ENCODE data around the gene MAP3K10. TPM values are rescaled to one million over a fixed set of nuclear protein-coding genes. Genes with fewer than 3 reads are reported as not detected.

The MAP3K10 gene
- total RNA-seq, 1 donor from 2014 or later, result 31.4 TPM

DNA sequence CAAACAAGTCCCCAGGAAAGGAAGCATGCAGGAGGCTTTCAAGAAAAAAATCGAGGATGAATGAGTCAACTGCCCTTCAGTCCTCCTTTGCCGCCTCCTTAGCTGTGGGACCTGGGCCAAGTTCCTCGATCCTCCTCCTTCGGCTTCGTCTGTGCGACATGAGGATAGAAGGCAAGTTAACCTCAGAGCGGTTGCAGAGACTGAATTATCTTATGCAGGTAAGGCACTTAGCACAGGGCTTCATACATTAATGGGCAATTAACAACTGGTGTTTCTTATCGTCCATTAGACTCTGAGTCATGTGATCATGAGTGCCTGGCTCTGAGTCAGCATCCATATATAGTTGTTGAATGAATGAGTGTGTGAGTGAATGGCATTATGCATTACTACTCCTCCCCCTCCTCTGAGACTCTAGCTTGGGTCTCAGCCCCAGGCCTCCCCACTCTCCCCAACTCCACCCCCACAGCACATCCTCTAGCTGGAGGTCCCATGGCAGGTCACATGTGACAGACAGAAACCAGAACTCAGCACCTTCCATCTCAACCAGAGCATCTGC, 28.6 kb downstream of the MAP3K10 start:
- H3K9me3 Mint-ChIP-seq, result peaks cover 5% of the 10 kb centered on the region
- TF ChIP-seq CTCF (IDR thresholded peaks at IDR 0.05; ENCODE audit: unreplicated experiment), result no peak
- H3K27me3 Mint-ChIP-seq (ENCODE audit: low read depth), result peaks cover 80% of the 10 kb centered on the region
- H3K27ac Mint-ChIP-seq, result no peak overlapping the region
- peaks cover 6% of the 10 kb centered on the region for H3K4me1 Mint-ChIP-seq
- no peak overlapping the region for H3K4me3 Mint-ChIP-seq
- no peak for DNase-seq (ENCODE audit: low spot score in 2 of 2, unreplicated experiment in 2 of 2)
- H3K36me3 Mint-ChIP-seq, result no peaks in the 10 kb centered on the region

- Mint-ChIP-seq H3K4me3 (no peak overlapping the region), H3K36me3 (no peaks in the 10 kb centered on the region), H3K9me3 (peaks cover 5% of the 10 kb centered on the region), H3K27ac (no peak overlapping the region), H3K27me3 (ENCODE audit: low read depth) (peaks cover 86% of the 10 kb centered on the region), H3K4me1 (peaks cover 6% of the 10 kb centered on the region)
- DNase-seq (ENCODE audit: low spot score in 2 of 2, unreplicated experiment in 2 of 2), result no peak
- no peak for TF ChIP-seq CTCF (IDR thresholded peaks at IDR 0.05; ENCODE audit: unreplicated experiment)
These were observed 29.4 kb downstream of the MAP3K10 start for GRCh38 chr19:40220674-40221073.

DNA sequence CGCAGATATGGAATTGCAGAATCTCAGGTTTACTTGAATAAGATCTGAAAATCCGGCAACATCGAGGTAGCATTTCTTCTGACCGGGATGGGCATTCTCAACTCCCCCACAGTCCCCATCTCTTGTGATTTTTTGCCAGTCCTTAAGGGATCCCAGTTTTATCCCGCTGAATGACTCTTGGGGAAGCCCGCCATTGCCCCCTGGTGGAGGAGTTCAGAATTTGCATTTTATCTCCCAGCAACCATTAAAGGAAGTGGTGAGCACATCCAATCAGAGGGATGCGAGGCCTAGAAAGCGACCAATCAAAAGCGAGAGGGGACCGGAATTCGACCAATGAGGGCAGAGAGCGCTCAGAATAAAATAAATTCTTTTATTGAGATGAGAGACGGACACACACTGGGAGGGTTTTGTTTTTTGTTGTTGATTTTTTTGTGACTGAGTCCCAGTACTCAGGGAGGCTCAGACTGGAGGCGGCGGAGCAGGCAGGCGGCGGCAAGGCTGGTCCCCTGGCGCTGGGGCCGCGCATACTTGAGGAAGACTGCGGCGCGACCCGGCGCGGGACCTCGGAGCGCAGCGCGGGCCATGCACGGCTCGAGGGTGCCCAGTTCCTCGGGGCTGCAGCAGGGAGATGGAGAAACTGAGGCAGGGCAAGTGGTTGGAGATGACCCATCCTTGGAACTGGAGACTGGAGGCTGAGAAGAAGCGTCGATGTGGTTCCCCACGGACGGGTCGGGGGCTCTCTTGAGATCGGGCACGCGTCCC, 30.8 kb downstream of the MAP3K10 start:
- H3K9me3 Mint-ChIP-seq, result peaks cover 5% of the 10 kb centered on the region
- H3K4me3 Mint-ChIP-seq, result no peak overlapping the region
- H3K36me3 Mint-ChIP-seq, result no peaks in the 10 kb centered on the region
- H3K4me1 Mint-ChIP-seq, result peaks cover 2% of the 10 kb centered on the region
- peak; percentile 92 for TF ChIP-seq CTCF (IDR thresholded peaks at IDR 0.05; ENCODE audit: unreplicated experiment)
- H3K27me3 Mint-ChIP-seq (ENCODE audit: low read depth), result peaks cover 83% of the 10 kb centered on the region
- no peak overlapping the region for H3K27ac Mint-ChIP-seq
- DNase-seq (ENCODE audit: low spot score in 2 of 2, unreplicated experiment in 2 of 2), result peak in 1 of 2 experiments; percentile 71

GRCh38 chr19:40223135-40223822, 32.1 kb downstream of the MAP3K10 start:
- peaks cover 5% of the 10 kb centered on the region for H3K9me3 Mint-ChIP-seq
- H3K27ac Mint-ChIP-seq, result no peak overlapping the region
- TF ChIP-seq CTCF (IDR thresholded peaks at IDR 0.05; ENCODE audit: unreplicated experiment), result no peak
- no peaks in the 10 kb centered on the region for H3K36me3 Mint-ChIP-seq
- H3K4me1 Mint-ChIP-seq, result peaks cover 2% of the 10 kb centered on the region
- no peak overlapping the region for H3K4me3 Mint-ChIP-seq
- DNase-seq (ENCODE audit: low spot score in 2 of 2, unreplicated experiment in 2 of 2), result no peak
- H3K27me3 Mint-ChIP-seq (ENCODE audit: low read depth), result peaks cover 73% of the 10 kb centered on the region

DNA sequence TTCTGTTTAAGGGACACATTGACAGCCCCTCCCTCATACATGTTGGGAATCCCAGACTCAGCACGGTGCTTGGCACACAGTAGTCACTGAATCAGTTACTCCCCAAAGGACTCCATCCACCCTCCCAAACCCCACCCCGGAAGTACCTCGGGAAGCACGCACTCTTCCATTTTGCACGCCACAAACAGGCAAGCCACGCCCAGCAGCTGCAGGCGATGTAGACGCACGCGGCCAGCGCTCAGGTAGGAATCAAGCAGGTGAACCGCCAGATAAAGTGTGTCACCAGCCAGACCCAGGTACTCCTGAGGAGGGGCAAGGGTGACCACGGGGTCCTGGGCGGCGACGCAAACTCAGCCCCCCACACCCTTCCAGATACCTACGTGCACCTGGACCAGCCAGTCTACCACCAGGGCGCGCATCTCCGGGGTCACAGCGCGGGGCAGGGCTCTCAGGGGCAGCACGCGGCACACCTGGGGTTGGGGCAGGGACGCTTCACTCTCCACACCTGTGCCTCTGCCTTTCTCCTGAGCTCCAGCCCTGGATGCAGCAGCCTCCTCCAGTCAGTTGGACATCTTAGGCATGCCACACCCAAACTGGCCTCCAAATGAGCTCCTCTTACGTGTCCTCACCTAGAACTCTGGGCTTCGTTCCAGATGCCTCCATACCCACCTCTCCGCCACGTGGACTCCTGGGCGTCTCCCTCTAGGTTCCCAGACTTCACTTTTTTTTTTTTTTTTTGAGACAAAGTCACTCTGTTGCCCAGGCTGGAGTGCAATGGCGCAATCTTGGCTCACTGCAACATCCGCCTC, 33.3 kb downstream of the MAP3K10 start:
- Mint-ChIP-seq H3K4me3 (no peak overlapping the region), H3K27ac (no peak overlapping the region), H3K36me3 (no peaks in the 10 kb centered on the region), H3K27me3 (ENCODE audit: low read depth) (peaks cover 61% of the 10 kb centered on the region), H3K9me3 (peaks cover 5% of the 10 kb centered on the region), H3K4me1 (peaks cover 2% of the 10 kb centered on the region)
- no peak for TF ChIP-seq CTCF (IDR thresholded peaks at IDR 0.05; ENCODE audit: unreplicated experiment)
- DNase-seq (ENCODE audit: low spot score in 2 of 2, unreplicated experiment in 2 of 2), result no peak
